GM12878 (cell line): ENCODE data around the gene ZAR1L. TPM values are rescaled to one million over a fixed set of nuclear protein-coding genes. Genes with fewer than 3 reads are reported as not detected.

Experiments used
- ATF7 ChIP-seq: fragments of 450-650 bp; IDR thresholded peaks from 2 replicates; pipeline ENCODE4 v1.6.1; 2016; ENCODE audit warnings: low read depth, mild to moderate bottlenecking
- E2F4 ChIP-seq: IDR thresholded peaks from 2 replicates; pipeline ENCODE4 v1.6.1; 2012; ENCODE audit warnings: low read depth, low read length, improper control_type of control experiment
- ELK1 ChIP-seq: IDR thresholded peaks from 2 replicates; pipeline ENCODE4 v1.6.1; 2012; ENCODE audit warnings: low read depth, low read length, improper control_type of control experiment
- HCFC1 ChIP-seq: fragments of 150-350 bp; IDR thresholded peaks from 2 replicates; pipeline ENCODE4 v1.6.1; 2014; ENCODE audit warnings: low read length
- IRF4 ChIP-seq: IDR thresholded peaks from 2 replicates; pipeline ENCODE4 v1.6.1; 2011; ENCODE audit warnings: low read depth, low read length
- LARP7 ChIP-seq: fragments of 450-650 bp; IDR thresholded peaks from 2 replicates; pipeline ENCODE4 v1.6.1; 2017; ENCODE audit warnings: mild to moderate bottlenecking
- MLLT1 ChIP-seq: fragments of 450-650 bp; IDR thresholded peaks from 2 replicates; pipeline ENCODE4 v1.6.1; 2016; ENCODE audit warnings: mild to moderate bottlenecking
- NR2C1 ChIP-seq: fragments of 450-650 bp; IDR thresholded peaks from 2 replicates; pipeline ENCODE4 v1.6.1; 2017; ENCODE audit warnings: antibody characterized with exemption, mild to moderate bottlenecking, moderate library complexity
- PAX8 ChIP-seq: fragments of 450-650 bp; IDR thresholded peaks from 2 replicates; pipeline ENCODE4 v1.6.1; 2017; ENCODE audit warnings: mild to moderate bottlenecking, moderate library complexity
- POLR2AphosphoS5 ChIP-seq: IDR thresholded peaks from 2 replicates; pipeline ENCODE4 v1.6.1; 2011; ENCODE audit warnings: mild to moderate bottlenecking, low read length, inconsistent platforms
- RAD51 ChIP-seq: fragments of 450-650 bp; IDR thresholded peaks from 2 replicates; pipeline ENCODE4 v1.6.1; 2016; ENCODE audit warnings: moderate library complexity, mild to moderate bottlenecking, inconsistent platforms
- SMC3 ChIP-seq: IDR thresholded peaks from 2 replicates; pipeline ENCODE4 v1.6.1; 2011; ENCODE audit warnings: low read length, improper control_type of control experiment, borderline replicate concordance
- STAT1 ChIP-seq: fragments of 450-650 bp; conservative IDR thresholded peaks from 2 replicates; pipeline ENCODE4 v1.6.1; 2014; ENCODE audit warnings: antibody characterized with exemption, mild to moderate bottlenecking
- TBL1XR1 ChIP-seq: IDR thresholded peaks from 2 replicates; pipeline ENCODE4 v1.6.1; 2012; ENCODE audit warnings: low read depth, low read length, improper control_type of control experiment
- ZBED1 ChIP-seq: IDR thresholded peaks from 2 replicates; pipeline ENCODE4 v1.6.1; 2016; ENCODE audit warnings: borderline replicate concordance
- ZBTB40 ChIP-seq: fragments of 450-650 bp; IDR thresholded peaks from 2 replicates; pipeline ENCODE4 v1.6.1; 2016; ENCODE audit warnings: mild to moderate bottlenecking, moderate library complexity, borderline replicate concordance
- ZNF274 ChIP-seq: IDR thresholded peaks from one replicate; pipeline ENCODE4 v1.8.0; 2011; ENCODE audit not compliant: insufficient read length, insufficient read depth
- ZNF592 ChIP-seq: fragments of 450-650 bp; IDR thresholded peaks from 2 replicates; pipeline ENCODE4 v1.6.1; 2017; ENCODE audit warnings: mild to moderate bottlenecking, moderate library complexity
- polyA plus RNA-seq, 11 experiments: library from polyadenylated mRNA; depleted of rRNA in 4 of 11; unstranded in 6 of 11; stranded (reverse) in 5 of 11; fragments of >200 nt; fragmentation: Nextera tagmentation in 4 of 11; fragmentation: Illumina TruSeq in 1 of 11; extraction: Ambion mirVana in 4 of 11; extraction: Trizol in 1 of 11; gene quantifications; 1 replicate in 1 of 11; 2 replicates in 10 of 11; pipeline versions ENCODE4 v1.2.1 to v1.2.3, GENCODE V29; 2011 to 2016; ENCODE audit warnings: inconsistent platforms in 2 of 11, missing spikeins in 2 of 11, low read depth in 1 of 11
- total RNA-seq, 4 experiments: library from RNA; depleted of rRNA in 3 of 4; stranded (reverse); fragments of >200 nt in 3 of 4; fragmentation: Illumina TruSeq in 1 of 4; extraction: Trizol in 1 of 4; gene quantifications; 2 replicates each; pipeline versions ENCODE4 v1.2.1 to v1.2.3, GENCODE V29; 2013 to 2021

ZAR1L gene
- total and polyA plus RNA-seq, 10 of the 15 experiments (the other 5 are each of a cell fraction or from before 2014, with no cell fraction given): 0.05 to 0.34 (median 0.17) TPM; not detected in 6

- TF ChIP-seq ZNF592: 0 out of 2 replicates have a peak, but pooled peaks have one; percentile 35
- TF ChIP-seq RAD51: peak; percentile 94
- peak; percentile 45; the same call in 1 of the 2 replicates for TF ChIP-seq ZBTB40
- TF ChIP-seq ZNF274: no peak
- peak; percentile 34; the same call in 1 of the 2 replicates for TF ChIP-seq MLLT1
- peak; percentile 89 for TF ChIP-seq ATF7
- TF ChIP-seq IRF4: peak; percentile 60; the same call in 1 of the 2 replicates
- peak; percentile 90 for TF ChIP-seq E2F4
- peak; percentile 80 for TF ChIP-seq ELK1
- TF ChIP-seq POLR2AphosphoS5: peak; percentile 96
- TF ChIP-seq TBL1XR1: no peak
- TF ChIP-seq LARP7: peak; percentile 91; the same call in 1 of the 2 replicates
- no peak for TF ChIP-seq NR2C1
- no peak for TF ChIP-seq SMC3
- TF ChIP-seq HCFC1: peak; percentile 58; the same call in 1 of the 2 replicates
- TF ChIP-seq PAX8: no peak
- no peak for TF ChIP-seq ZBED1
- no peak; the same call in 1 of the 2 replicates for TF ChIP-seq STAT1
These were observed at the start of gene ZAR1L, which contains the start of gene BRCA2 (continued) for GRCh38 chr13:32315238-32316027.
